SK-N-SH treated with all-trans-retinoic acid at 6 μM for 48 hours (cell line): Measurements from ENCODE around the gene PWWP3B.
"Not testable (repeated sequence)": the region's sequence is repeated elsewhere in the genome, so short reads cannot be mapped to it uniquely, and the experiment has no call there.

ENCODE experiments used
- ATAC-seq: fragments of 200-7000 bp; cut with Tn5 transposase; 3 replicates; pipeline ENCODE4 v1.9.1; 2020; ENCODE audit warnings: mild to moderate bottlenecking, moderate library complexity
- ARNTL ChIP-seq: fragments of 450-650 bp; formaldehyde crosslinking; IDR thresholded peaks from 2 replicates; pipeline ENCODE4 v1.5.0; 2020; ENCODE audit warnings: low read depth, mild to moderate bottlenecking, moderate library complexity, borderline replicate concordance
- BACH2 ChIP-seq: fragments of 250-450 bp; sonication (Bioruptor Pico); IDR thresholded peaks from 2 replicates; pipeline ENCODE4 v1.9.0; 2021; ENCODE audit warnings: mild to moderate bottlenecking, borderline replicate concordance
- CSRNP3 ChIP-seq: fragments of 250-450 bp; sonication (Bioruptor Pico); IDR thresholded peaks from 2 replicates; pipeline ENCODE4 v1.5.1; 2021; ENCODE audit warnings: mild to moderate bottlenecking, moderate library complexity
- ESRRG ChIP-seq: fragments of 250-450 bp; sonication (Bioruptor Pico); IDR thresholded peaks from 2 replicates; pipeline ENCODE4 v1.6.1; 2021; ENCODE audit warnings: mild to moderate bottlenecking
- GLIS3 ChIP-seq: fragments of 250-450 bp; sonication (Bioruptor Pico); IDR thresholded peaks from 2 replicates; pipeline ENCODE4 v1.5.0; 2020; ENCODE audit warnings: mild to moderate bottlenecking, moderate library complexity
- ISL1 ChIP-seq: fragments of 250-450 bp; sonication (Bioruptor Pico); IDR thresholded peaks from 2 replicates; pipeline ENCODE4 v2.1.2; 2022; ENCODE audit warnings: mild to moderate bottlenecking, moderate library complexity
- OSR1 ChIP-seq: fragments of 250-450 bp; sonication (Bioruptor Pico); IDR thresholded peaks from 2 replicates; pipeline ENCODE4 v1.8.0; 2022; ENCODE audit warnings: moderate library complexity, mild to moderate bottlenecking, inconsistent platforms
- PATZ1 ChIP-seq: fragments of 250-450 bp; sonication (Bioruptor Pico); IDR thresholded peaks from 2 replicates; pipeline ENCODE4 v1.8.0; 2020; ENCODE audit warnings: mild to moderate bottlenecking, moderate library complexity, borderline replicate concordance
- PPARA ChIP-seq: fragments of 250-450 bp; sonication (Bioruptor Pico); IDR thresholded peaks from 2 replicates; pipeline ENCODE4 v1.5.0; 2020; ENCODE audit warnings: mild to moderate bottlenecking, borderline replicate concordance
- RARB ChIP-seq: fragments of 250-450 bp; sonication (Bioruptor Pico); IDR thresholded peaks from 2 replicates; pipeline ENCODE4 v1.8.0; 2021; ENCODE audit warnings: mild to moderate bottlenecking, moderate library complexity
- SNAI2 ChIP-seq: fragments of 250-450 bp; sonication (Bioruptor Pico); IDR thresholded peaks from 2 replicates; pipeline ENCODE4 v1.5.0; 2020; ENCODE audit warnings: mild to moderate bottlenecking, moderate library complexity
- TCF4 ChIP-seq: fragments of 250-450 bp; sonication (Bioruptor Pico); IDR thresholded peaks from 2 replicates; pipeline ENCODE4 v1.8.0; 2021; ENCODE audit warnings: mild to moderate bottlenecking, moderate library complexity, borderline replicate concordance
- TOX ChIP-seq: fragments of 250-450 bp; sonication (Bioruptor Pico); IDR thresholded peaks from 2 replicates; pipeline ENCODE4 v1.8.0; 2021; ENCODE audit warnings: mild to moderate bottlenecking, moderate library complexity, borderline replicate concordance
- TSHZ2 ChIP-seq: fragments of 250-450 bp; sonication (Bioruptor Pico); IDR thresholded peaks from 2 replicates; pipeline ENCODE4 v1.5.0; 2020; ENCODE audit warnings: mild to moderate bottlenecking, moderate library complexity
- ZC3H10 ChIP-seq: fragments of 250-450 bp; sonication (Bioruptor Pico); IDR thresholded peaks from 2 replicates; pipeline ENCODE4 v1.5.1; 2021; ENCODE audit warnings: mild to moderate bottlenecking, moderate library complexity
- ZFP3 ChIP-seq: fragments of 250-450 bp; sonication (Bioruptor Pico); IDR thresholded peaks from 2 replicates; pipeline ENCODE4 v1.5.0; 2020; ENCODE audit warnings: mild to moderate bottlenecking, moderate library complexity
- ZFP30 ChIP-seq: fragments of 450-650 bp; formaldehyde crosslinking; IDR thresholded peaks from 2 replicates; pipeline ENCODE4 v1.5.0; 2022; ENCODE audit warnings: mild to moderate bottlenecking, moderate library complexity
- ZNF565 ChIP-seq: fragments of 450-650 bp; formaldehyde crosslinking; conservative IDR thresholded peaks from 2 replicates; pipeline ENCODE4 v1.5.0; 2020; ENCODE audit warnings: low read depth, mild to moderate bottlenecking, moderate library complexity
- ZNF70 ChIP-seq: fragments of 450-650 bp; formaldehyde crosslinking; IDR thresholded peaks from 2 replicates; pipeline ENCODE4 v1.5.0; 2020; ENCODE audit warnings: mild to moderate bottlenecking, moderate library complexity
- ZNF8 ChIP-seq: fragments of 450-650 bp; formaldehyde crosslinking; IDR thresholded peaks from 2 replicates; pipeline ENCODE4 v1.5.0; 2020; ENCODE audit warnings: mild to moderate bottlenecking, moderate library complexity

Gene PWWP3B

GRCh38 chrX:106177106-106177981, 9.2 kb downstream of the PWWP3B start:
- TF ChIP-seq OSR1, result no peak
- no peak for TF ChIP-seq ZFP30 (CRISPR knock-in tag)
- no peak for TF ChIP-seq CSRNP3 (CRISPR knock-in tag)
- TF ChIP-seq TSHZ2 (CRISPR knock-in tag), result no peak
- no peak for TF ChIP-seq SNAI2
- no peak for TF ChIP-seq ZFP3 (CRISPR knock-in tag)
- no peak for TF ChIP-seq TOX (CRISPR knock-in tag)
- no peak for TF ChIP-seq ZNF8 (CRISPR knock-in tag)
- TF ChIP-seq TCF4 (CRISPR knock-in tag), result no peak
- TF ChIP-seq PPARA, result no peak
- no peak for TF ChIP-seq PATZ1
- no peak for TF ChIP-seq ZNF565 (CRISPR knock-in tag)
- no peak for TF ChIP-seq ZC3H10
- TF ChIP-seq BACH2 (CRISPR knock-in tag), result no peak
- TF ChIP-seq RARB (CRISPR knock-in tag), result no peak
- no peak for ATAC-seq

- TF ChIP-seq TSHZ2 (CRISPR knock-in tag), result no peak
- no peak for TF ChIP-seq OSR1
- no peak for TF ChIP-seq ESRRG (CRISPR knock-in tag)
- TF ChIP-seq TOX (CRISPR knock-in tag), result no peak
- no peak for ATAC-seq
These were observed 9.8 kb downstream of the PWWP3B start for GRCh38 chrX:106177982-106178321.

GRCh38 chrX:106178826-106179225, 10.7 kb downstream of the PWWP3B start:
- TF ChIP-seq SNAI2 (no peak), ZC3H10 (no peak), ZNF70 (CRISPR knock-in tag) (no peak), ARNTL (no peak), BACH2 (CRISPR knock-in tag) (no peak), ZFP30 (CRISPR knock-in tag) (no peak), TOX (CRISPR knock-in tag) (no peak), PPARA (no peak), GLIS3 (no peak), RARB (CRISPR knock-in tag) (no peak), ISL1 (CRISPR knock-in tag) (no peak), ZNF565 (CRISPR knock-in tag) (no peak), ZFP3 (CRISPR knock-in tag) (no peak), TSHZ2 (CRISPR knock-in tag) (no peak), ZNF8 (CRISPR knock-in tag) (no peak), CSRNP3 (CRISPR knock-in tag) (no peak), PATZ1 (no peak)
- no peak for ATAC-seq

GRCh38 chrX:106183685-106184084, 15.6 kb downstream of the PWWP3B start:
- ATAC-seq, result not testable (repeated sequence)
